Trophoblast cell (in vitro differentiated cells and primary cell): ENCODE data around the gene COL18A1.

ENCODE experiments used
- DNase-seq, 2 donors: peaks; one replicate each; pipeline ENCODE4 v3.0.0-alpha.2; 2016
- H2AFZ ChIP-seq: 2 replicates; pipeline ENCODE4 v1.6.1; 2013; ENCODE audit warnings: low read length, moderate library complexity, mild to moderate bottlenecking; ENCODE audit not compliant: insufficient read depth, poor library complexity
- H2AK5ac ChIP-seq: 2 replicates; pipeline ENCODE4 v1.6.1; 2013; ENCODE audit warnings: mild to moderate bottlenecking, low read length
- H2BK120ac ChIP-seq: 2 replicates; pipeline ENCODE4 v1.6.1; 2013; ENCODE audit warnings: low read length, mild to moderate bottlenecking, moderate library complexity; ENCODE audit not compliant: insufficient read depth, poor library complexity
- H2BK12ac ChIP-seq: 2 replicates; pipeline ENCODE4 v1.6.1; 2013; ENCODE audit warnings: mild to moderate bottlenecking, low read length, moderate library complexity
- H2BK5ac ChIP-seq: 2 replicates; pipeline ENCODE4 v1.6.1; 2013; ENCODE audit warnings: low read length, low read depth, moderate library complexity, mild to moderate bottlenecking; ENCODE audit not compliant: poor library complexity
- H3K14ac ChIP-seq: 2 replicates; pipeline ENCODE4 v1.6.1; 2013; ENCODE audit warnings: mild to moderate bottlenecking, low read length
- H3K18ac ChIP-seq: 2 replicates; pipeline ENCODE4 v1.6.1; 2013; ENCODE audit warnings: mild to moderate bottlenecking, low read length
- H3K23ac ChIP-seq: 2 replicates; pipeline ENCODE4 v1.6.1; 2013; ENCODE audit warnings: low read length
- H3K27ac ChIP-seq: 2 replicates; pipeline ENCODE4 v1.5.1; 2013; ENCODE audit warnings: low read depth, mild to moderate bottlenecking, inconsistent platforms, low read length, moderate library complexity
- H3K27me3 ChIP-seq: 2 replicates; pipeline ENCODE4 v1.6.1; 2013; ENCODE audit warnings: inconsistent platforms, mild to moderate bottlenecking, low read length, moderate library complexity; ENCODE audit not compliant: insufficient read depth
- H3K36me3 ChIP-seq, 2 experiments: 1 replicate in 1 of 2; 2 replicates in 1 of 2; pipeline ENCODE4 v1.6.1; 2013; ENCODE audit warnings: low read length in 2 of 2, mild to moderate bottlenecking in 2 of 2, moderate library complexity in 1 of 2; ENCODE audit not compliant: insufficient read depth in 2 of 2, control insufficient read depth in 1 of 2
- H3K4ac ChIP-seq: 2 replicates; pipeline ENCODE4 v1.6.1; 2013; ENCODE audit warnings: low read depth, mild to moderate bottlenecking, low read length, moderate library complexity
- H3K4me1 ChIP-seq, 2 experiments: 1 replicate in 1 of 2; 2 replicates in 1 of 2; pipeline ENCODE4 v1.6.1; 2013; ENCODE audit warnings: low read length in 2 of 2, mild to moderate bottlenecking in 2 of 2, moderate library complexity in 1 of 2; ENCODE audit not compliant: insufficient read depth in 2 of 2, control insufficient read depth in 1 of 2
- H3K4me2 ChIP-seq: 2 replicates; pipeline ENCODE4 v1.6.1; 2013; ENCODE audit warnings: inconsistent platforms, mild to moderate bottlenecking, low read length, moderate library complexity
- H3K4me3 ChIP-seq: 2 replicates; pipeline ENCODE4 v1.5.1; 2013; ENCODE audit warnings: mild to moderate bottlenecking, low read depth, low read length, inconsistent platforms
- H3K79me1 ChIP-seq: one replicate; pipeline ENCODE4 v1.6.1; 2013; ENCODE audit warnings: low read length
- H3K79me2 ChIP-seq: 2 replicates; pipeline ENCODE4 v1.6.1; 2013; ENCODE audit warnings: low read length, mild to moderate bottlenecking; ENCODE audit not compliant: control insufficient read depth, insufficient read depth, poor library complexity
- H3K9ac ChIP-seq: 2 replicates; pipeline ENCODE4 v1.6.1; 2013; ENCODE audit warnings: mild to moderate bottlenecking, low read length
- H3K9me3 ChIP-seq: 2 replicates; pipeline ENCODE4 v1.6.1; 2013; ENCODE audit warnings: low read depth, mild to moderate bottlenecking, control low read depth, inconsistent platforms, low read length; ENCODE audit not compliant: insufficient read depth
- H4K12ac ChIP-seq: 2 replicates; pipeline ENCODE4 v1.6.1; 2013; ENCODE audit warnings: low read depth, mild to moderate bottlenecking, low read length, moderate library complexity
- H4K8ac ChIP-seq: 2 replicates; pipeline ENCODE4 v1.6.1; 2013; ENCODE audit warnings: low read depth, mild to moderate bottlenecking, low read length, moderate library complexity
- H4K91ac ChIP-seq: one replicate; pipeline ENCODE4 v1.6.1; 2013; ENCODE audit warnings: low read depth, mild to moderate bottlenecking, low read length, moderate library complexity
- WGBS: extraction: QIAGEN DNeasy Blood & Tissue Kit; methylation state at CpG from one replicate; pipeline ENCODE4 v1.1.7; 2013; ENCODE audit warnings: missing lambda C conversion rate; ENCODE audit not compliant: insufficient read length, insufficient coverage; ENCODE audit errors: extremely low coverage; 5-methylcytosine and 5-hydroxymethylcytosine counted together

COL18A1 gene

GRCh38 chr21:45473496-45474322, 68.7 kb downstream of the COL18A1 start:
- Histone ChIP-seq H4K91ac (no peak overlapping the region), H3K79me1 (peaks cover 3% of the 10 kb centered on the region), H3K4me1 (peaks cover 10 to 16% of the 10 kb centered on the region in 2 experiments), H3K4me2 (no peak overlapping the region), H2AK5ac (no peak overlapping the region), H3K14ac (no peak overlapping the region), H3K79me2 (peaks cover 3% of the 10 kb centered on the region), H3K9ac (no peak overlapping the region), H2BK120ac (no peak overlapping the region), H2BK5ac (no peak overlapping the region), H3K36me3 (peaks cover 61 to 67% of the 10 kb centered on the region in 2 experiments), H3K4me3 (no peak overlapping the region), H4K8ac (no peak overlapping the region), H3K9me3 (peaks cover 4% of the 10 kb centered on the region), H3K27me3 (no peaks in the 10 kb centered on the region), H4K12ac (no peak overlapping the region), H3K18ac (no peak overlapping the region), H3K4ac (no peak overlapping the region), H2BK12ac (no peak overlapping the region), H3K23ac (no peak overlapping the region), H3K27ac (no peak overlapping the region), H2AFZ (no peak overlapping the region)
- WGBS: no CpG with 5 or more reads among the region's 24 CpGs
- no peak for DNase-seq

- H2BK12ac ChIP-seq: no peak overlapping the region
- H3K9me3 ChIP-seq: peaks cover 12% of the 10 kb centered on the region
- no peak for DNase-seq
- H2BK5ac ChIP-seq: no peak overlapping the region
- no peak overlapping the region for H3K27ac ChIP-seq
- no peak overlapping the region for H2BK120ac ChIP-seq
- no peak overlapping the region for H3K4me2 ChIP-seq
- peaks cover 3% of the 10 kb centered on the region for H3K79me2 ChIP-seq
- no peak overlapping the region for H4K8ac ChIP-seq
- H3K4me1 ChIP-seq: peaks cover 7 to 9% of the 10 kb centered on the region in 2 experiments
- H4K91ac ChIP-seq: no peak overlapping the region
- H3K36me3 ChIP-seq: peaks cover 61 to 67% of the 10 kb centered on the region in 2 experiments
- no peak overlapping the region for H3K4ac ChIP-seq
- no peak overlapping the region for H3K4me3 ChIP-seq
- H2AK5ac ChIP-seq: no peak overlapping the region
- H3K9ac ChIP-seq: no peak overlapping the region
- H3K18ac ChIP-seq: peak overlapping the region; percentile 6
- H3K14ac ChIP-seq: no peak overlapping the region
- H4K12ac ChIP-seq: no peak overlapping the region
- WGBS: no CpG with 5 or more reads among the region's 18 CpGs
- no peak overlapping the region for H2AFZ ChIP-seq
- peaks cover 3% of the 10 kb centered on the region for H3K79me1 ChIP-seq
- no peaks in the 10 kb centered on the region for H3K27me3 ChIP-seq
- H3K23ac ChIP-seq: no peak overlapping the region
These were observed 69.5 kb downstream of the COL18A1 start for GRCh38 chr21:45474323-45474950.

- no peak overlapping the region for H3K9ac ChIP-seq
- no peak for DNase-seq
- no peak overlapping the region for H3K18ac ChIP-seq
- no peaks in the 10 kb centered on the region for H3K27me3 ChIP-seq
- no peak overlapping the region for H2AFZ ChIP-seq
- no peak overlapping the region for H3K27ac ChIP-seq
- peaks cover 67 to 69% of the 10 kb centered on the region in 2 experiments for H3K36me3 ChIP-seq
- no peak overlapping the region for H4K91ac ChIP-seq
- WGBS: no CpG with 5 or more reads among the region's 43 CpGs
- H3K4me3 ChIP-seq: no peak overlapping the region
- no peak overlapping the region for H2BK12ac ChIP-seq
- peaks cover 3% of the 10 kb centered on the region for H3K79me2 ChIP-seq
- H4K12ac ChIP-seq: no peak overlapping the region
- H2BK5ac ChIP-seq: no peak overlapping the region
- no peak overlapping the region for H2AK5ac ChIP-seq
- H4K8ac ChIP-seq: no peak overlapping the region
- no peak overlapping the region for H3K4ac ChIP-seq
- H2BK120ac ChIP-seq: no peak overlapping the region
- peaks cover 12% of the 10 kb centered on the region for H3K9me3 ChIP-seq
- H3K4me2 ChIP-seq: no peak overlapping the region
- no peak overlapping the region for H3K14ac ChIP-seq
- H3K79me1 ChIP-seq: peaks cover 3% of the 10 kb centered on the region
- H3K23ac ChIP-seq: no peak overlapping the region
- H3K4me1 ChIP-seq: peaks cover 4 to 9% of the 10 kb centered on the region in 2 experiments
These were observed 70.2 kb downstream of the COL18A1 start for GRCh38 chr21:45475004-45475685.

- no peak overlapping the region for H3K14ac ChIP-seq
- H3K79me1 ChIP-seq: peaks cover 3% of the 10 kb centered on the region
- H4K91ac ChIP-seq: no peak overlapping the region
- H3K23ac ChIP-seq: no peak overlapping the region
- H2AK5ac ChIP-seq: no peak overlapping the region
- H3K4me2 ChIP-seq: no peak overlapping the region
- H3K4me1 ChIP-seq: peaks cover under 1 to 5% of the 10 kb centered on the region in 2 experiments
- 100% methylated on average over 1 of the region's 53 CpGs for WGBS
- no peak overlapping the region for H4K8ac ChIP-seq
- H3K27me3 ChIP-seq: no peaks in the 10 kb centered on the region
- H3K79me2 ChIP-seq: no peaks in the 10 kb centered on the region
- H2BK12ac ChIP-seq: no peak overlapping the region
- no peak overlapping the region for H2AFZ ChIP-seq
- no peak overlapping the region for H3K27ac ChIP-seq
- H3K18ac ChIP-seq: no peak overlapping the region
- DNase-seq: no peak
- no peak overlapping the region for H3K4me3 ChIP-seq
- peaks cover 12% of the 10 kb centered on the region for H3K9me3 ChIP-seq
- peaks cover 72 to 78% of the 10 kb centered on the region in 2 experiments for H3K36me3 ChIP-seq
- H4K12ac ChIP-seq: no peak overlapping the region
- no peak overlapping the region for H2BK5ac ChIP-seq
- H3K9ac ChIP-seq: no peak overlapping the region
- H3K4ac ChIP-seq: no peak overlapping the region
- H2BK120ac ChIP-seq: no peak overlapping the region
These were observed 71.0 kb downstream of the COL18A1 start for GRCh38 chr21:45475797-45476570.
